ENCODE measurements around the gene CHD5.

DNA sequence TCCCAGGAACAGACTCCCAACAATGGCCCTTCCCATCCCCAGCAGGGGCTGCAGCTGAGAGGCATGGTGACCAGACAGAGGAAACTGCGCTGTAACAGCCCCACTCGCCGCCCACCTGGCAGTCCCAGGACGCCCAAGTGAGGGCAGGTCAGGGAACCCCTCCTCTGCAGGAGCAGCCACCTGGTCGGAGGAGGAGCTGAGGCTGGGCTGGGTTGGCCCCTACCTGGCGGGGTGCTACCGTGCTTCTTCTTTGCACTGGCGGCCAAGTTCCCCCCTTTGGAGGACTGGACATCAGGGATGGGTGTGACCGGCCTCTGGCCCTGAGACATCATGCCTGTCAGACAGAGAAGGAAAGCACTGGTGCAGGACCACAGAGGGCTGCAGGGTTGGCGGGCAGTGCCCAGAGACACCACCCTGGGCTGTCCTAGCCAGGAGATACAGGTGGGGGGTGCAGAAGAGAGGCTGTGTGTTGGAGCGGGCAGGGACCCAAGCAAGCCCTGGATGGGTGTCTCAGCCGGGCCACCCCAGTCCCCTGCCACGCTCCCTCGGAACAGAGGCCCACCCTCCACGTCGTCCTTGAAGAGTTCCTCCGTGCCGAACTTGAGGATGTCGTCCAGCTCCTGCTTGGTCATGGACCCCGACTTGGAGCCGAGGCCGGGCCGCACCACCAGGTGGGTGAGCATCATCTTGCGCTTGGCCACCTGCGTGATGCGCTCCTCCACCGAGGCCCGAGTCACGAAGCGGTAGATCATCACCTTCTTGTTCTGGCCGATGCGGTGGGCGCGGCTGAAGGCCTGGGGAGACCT lies 51.6 kb downstream of the CHD5 start:
- TF ChIP-seq CBX2 (IDR thresholded peaks at IDR 0.05; ENCODE audit: borderline replicate concordance, low read depth) = no peak
- TF ChIP-seq, protein P1, sequence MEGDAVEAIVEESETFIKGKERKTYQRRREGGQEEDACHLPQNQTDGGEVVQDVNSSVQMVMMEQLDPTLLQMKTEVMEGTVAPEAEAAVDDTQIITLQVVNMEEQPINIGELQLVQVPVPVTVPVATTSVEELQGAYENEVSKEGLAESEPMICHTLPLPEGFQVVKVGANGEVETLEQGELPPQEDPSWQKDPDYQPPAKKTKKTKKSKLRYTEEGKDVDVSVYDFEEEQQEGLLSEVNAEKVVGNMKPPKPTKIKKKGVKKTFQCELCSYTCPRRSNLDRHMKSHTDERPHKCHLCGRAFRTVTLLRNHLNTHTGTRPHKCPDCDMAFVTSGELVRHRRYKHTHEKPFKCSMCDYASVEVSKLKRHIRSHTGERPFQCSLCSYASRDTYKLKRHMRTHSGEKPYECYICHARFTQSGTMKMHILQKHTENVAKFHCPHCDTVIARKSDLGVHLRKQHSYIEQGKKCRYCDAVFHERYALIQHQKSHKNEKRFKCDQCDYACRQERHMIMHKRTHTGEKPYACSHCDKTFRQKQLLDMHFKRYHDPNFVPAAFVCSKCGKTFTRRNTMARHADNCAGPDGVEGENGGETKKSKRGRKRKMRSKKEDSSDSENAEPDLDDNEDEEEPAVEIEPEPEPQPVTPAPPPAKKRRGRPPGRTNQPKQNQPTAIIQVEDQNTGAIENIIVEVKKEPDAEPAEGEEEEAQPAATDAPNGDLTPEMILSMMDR (IDR thresholded peaks at IDR 0.05) = no peak
- no peak for TF ChIP-seq FOSL2 (IDR thresholded peaks at IDR 0.05)
- TF ChIP-seq FOSL2 (CRISPR knock-in tag; IDR thresholded peaks at IDR 0.05) = no peak
- TF ChIP-seq POLR2A (IDR thresholded peaks at IDR 0.05; ENCODE audit: low read length) = no peak
- TF ChIP-seq KDM1A (IDR thresholded peaks at IDR 0.05; ENCODE audit: low read depth) = no peak
- TF ChIP-seq BHLHE40 (IDR thresholded peaks at IDR 0.05; ENCODE audit: low read depth, low read length) = no peak
